Measurements from ENCODE around the gene TSPEAR. TPM values are rescaled to one million over a fixed set of nuclear protein-coding genes. Genes with fewer than 3 reads are reported as not detected.

Gene TSPEAR
- total RNA-seq, 1 experiment from 2014 or later = not detected

GRCh38 chr21:44677881-44678280 lies 33.5 kb downstream of the TSPEAR start:
- H3K9me3 ChIP-seq (ENCODE audit: control insufficient read depth, insufficient read depth, low read depth, low read length) = no peaks in the 10 kb centered on the region
- H3K27me3 ChIP-seq (ENCODE audit: control insufficient read depth, insufficient read depth, low read length) = no peaks in the 10 kb centered on the region; the same call in 1 of the 2 replicates
- no peaks in the 10 kb centered on the region for H3K4me1 ChIP-seq (ENCODE audit: control insufficient read depth, insufficient read depth, low read length)
- in situ Hi-C loops (cut with HindIII; ENCODE audit: low pct_unique_long_range_greater_than_20kb, low sequenced_read_pairs) (no loop called here), intact Hi-C loops (cut with micrococcal nuclease; ENCODE audit: unreplicated experiment) (no loop called here)
- no peaks in the 10 kb centered on the region for H3K36me3 ChIP-seq (ENCODE audit: control insufficient read depth, insufficient read depth, low read length)
- ChIA-PET CTCF (no interaction called here), POLR2A (no interaction called here)
- BruUV-seq (replicated peaks) = no TSS peak
- no peak for DNase-seq (ENCODE audit: low read depth, low spot score)
- H3K27ac ChIP-seq (ENCODE audit: low read length) = no peak overlapping the region
- ATAC-seq = no peak
- H3K4me3 ChIP-seq (ENCODE audit: low read depth in 2 of 2, low read length in 2 of 2) = no peak overlapping the region
- TF ChIP-seq SIN3A (IDR thresholded peaks at IDR 0.05; ENCODE audit: borderline replicate concordance, insufficient read depth, low read depth, low read length) (no peak), CTCF (IDR thresholded peaks at IDR 0.05) (no peak), REST (IDR thresholded peaks at IDR 0.05; ENCODE audit: insufficient read depth in 1 of 2, low read depth in 2 of 2, low read length in 1 of 2) (no peak), POLR2AphosphoS5 (IDR thresholded peaks at IDR 0.05; ENCODE audit: low read depth, low read length) (no peak), TCF7L2 (IDR thresholded peaks at IDR 0.05; ENCODE audit: low read depth, low read length) (no peak)

- TF ChIP-seq SIN3A (IDR thresholded peaks at IDR 0.05; ENCODE audit: borderline replicate concordance, insufficient read depth, low read depth, low read length) (no peak), TCF7L2 (IDR thresholded peaks at IDR 0.05; ENCODE audit: low read depth, low read length) (no peak), POLR2AphosphoS5 (IDR thresholded peaks at IDR 0.05; ENCODE audit: low read depth, low read length) (no peak), CTCF (IDR thresholded peaks at IDR 0.05) (no peak), REST (IDR thresholded peaks at IDR 0.05; ENCODE audit: insufficient read depth in 1 of 2, low read depth in 2 of 2, low read length in 1 of 2) (no peak)
- no peaks in the 10 kb centered on the region for H3K36me3 ChIP-seq (ENCODE audit: control insufficient read depth, insufficient read depth, low read length)
- H3K4me3 ChIP-seq (ENCODE audit: low read depth in 2 of 2, low read length in 2 of 2) = no peak overlapping the region
- DNase-seq (ENCODE audit: low read depth, low spot score) (no peak), ATAC-seq (no peak)
- no peak overlapping the region for H3K27ac ChIP-seq (ENCODE audit: low read length)
- in situ Hi-C loops (cut with HindIII; ENCODE audit: low pct_unique_long_range_greater_than_20kb, low sequenced_read_pairs) = no loop called here
- no peaks in the 10 kb centered on the region for H3K4me1 ChIP-seq (ENCODE audit: control insufficient read depth, insufficient read depth, low read length)
- H3K27me3 ChIP-seq (ENCODE audit: control insufficient read depth, insufficient read depth, low read length) = no peaks in the 10 kb centered on the region; the same call in 1 of the 2 replicates
- ChIA-PET CTCF (no interaction called here), POLR2A (no interaction called here)
- H3K9me3 ChIP-seq (ENCODE audit: control insufficient read depth, insufficient read depth, low read depth, low read length) = no peaks in the 10 kb centered on the region
- no TSS peak for BruUV-seq (replicated peaks)
- intact Hi-C loops (cut with micrococcal nuclease; ENCODE audit: unreplicated experiment) = no loop called here
Measured at GRCh38 chr21:44671911-44672310, 39.5 kb downstream of the TSPEAR start.
